HG03280 (cell line): ENCODE measurements around the gene NEK11.
"Not testable (repeated sequence)": the region's sequence is repeated elsewhere in the genome, so short reads cannot be mapped to it uniquely, and the experiment has no call there.

Source experiments
- ATAC-seq: cut with Tn5 transposase; IDR thresholded peaks from one replicate; pipeline ENCODE4 v1.9.1; 2021; ENCODE audit warnings: mild to moderate bottlenecking, moderate library complexity; ENCODE audit not compliant: unreplicated experiment

Gene NEK11

DNA sequence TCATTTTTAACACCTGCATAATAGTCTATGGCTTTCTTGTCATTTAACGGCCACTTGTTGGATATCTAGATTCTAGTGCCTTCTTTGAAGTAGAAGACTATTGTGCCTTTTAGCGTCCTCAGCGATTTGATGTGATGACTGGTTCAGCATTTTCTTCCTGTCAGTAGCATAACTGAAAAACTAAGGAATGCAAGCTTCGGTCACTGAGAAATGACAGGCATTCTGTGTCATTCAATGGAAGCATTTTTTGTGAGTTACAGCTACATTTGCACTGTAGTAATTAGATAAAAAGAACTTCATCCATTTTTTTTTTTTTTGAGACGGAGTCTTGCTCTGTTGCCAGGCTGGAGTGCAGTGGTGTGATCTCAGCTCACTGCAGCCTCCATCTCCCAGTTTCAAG is 10.3 kb downstream of the NEK11 start:
- ATAC-seq = no peak

DNA sequence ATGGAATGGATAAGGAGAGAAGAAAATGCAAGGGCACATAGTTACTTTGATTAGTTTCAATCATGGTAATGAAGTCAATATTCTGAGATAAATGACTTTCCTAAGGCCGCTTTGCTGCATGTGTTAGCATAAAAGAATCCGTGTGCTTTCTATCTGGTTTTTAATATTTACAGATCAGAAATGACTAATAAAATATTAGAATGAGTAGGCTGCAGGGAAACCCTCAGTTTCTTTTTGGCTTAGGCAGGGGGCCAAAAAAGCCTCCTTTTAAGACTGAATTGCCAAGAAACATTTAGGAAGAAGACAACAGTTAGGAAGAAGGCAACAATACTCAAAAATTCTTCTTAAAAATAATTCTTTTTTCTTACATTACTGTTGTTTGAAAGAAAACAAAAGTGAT is 11.6 kb downstream of the NEK11 start:
- ATAC-seq = no peak

DNA sequence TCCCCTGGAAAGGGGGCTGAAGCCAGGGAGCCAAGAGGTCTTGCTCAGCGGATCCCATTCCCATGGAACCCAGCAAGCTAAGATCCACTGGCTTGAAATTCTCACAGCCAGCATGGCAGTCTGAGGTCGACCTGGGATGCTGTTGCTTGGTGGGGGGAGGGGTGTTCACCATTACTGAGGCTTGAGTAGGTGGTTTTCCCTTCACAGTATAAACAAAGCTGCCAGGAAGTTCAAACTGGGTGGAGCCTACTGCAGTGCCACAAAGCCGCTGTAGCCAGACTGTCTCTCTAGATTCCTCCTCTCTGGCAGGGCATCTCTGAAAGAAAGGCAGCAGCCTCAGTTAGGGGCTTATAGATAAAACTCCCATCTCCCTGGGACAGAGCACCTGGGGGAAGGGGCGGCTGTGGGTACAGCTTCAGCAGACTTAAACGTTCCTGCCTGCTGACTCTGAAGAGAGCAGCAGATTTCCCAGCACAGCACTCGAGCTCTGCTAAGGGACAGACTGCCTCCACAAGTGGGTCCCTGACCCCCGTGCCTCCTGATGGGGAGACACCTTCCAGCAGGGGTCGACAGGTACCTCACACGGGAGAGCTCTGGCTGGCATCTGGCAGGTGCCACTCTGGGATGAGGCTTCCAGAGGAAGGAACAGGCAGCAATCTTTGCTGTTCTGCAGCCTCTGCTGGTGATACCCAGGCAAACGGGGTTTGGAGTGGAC is 15.8 kb downstream of the NEK11 start:
- ATAC-seq = not testable (repeated sequence)

DNA sequence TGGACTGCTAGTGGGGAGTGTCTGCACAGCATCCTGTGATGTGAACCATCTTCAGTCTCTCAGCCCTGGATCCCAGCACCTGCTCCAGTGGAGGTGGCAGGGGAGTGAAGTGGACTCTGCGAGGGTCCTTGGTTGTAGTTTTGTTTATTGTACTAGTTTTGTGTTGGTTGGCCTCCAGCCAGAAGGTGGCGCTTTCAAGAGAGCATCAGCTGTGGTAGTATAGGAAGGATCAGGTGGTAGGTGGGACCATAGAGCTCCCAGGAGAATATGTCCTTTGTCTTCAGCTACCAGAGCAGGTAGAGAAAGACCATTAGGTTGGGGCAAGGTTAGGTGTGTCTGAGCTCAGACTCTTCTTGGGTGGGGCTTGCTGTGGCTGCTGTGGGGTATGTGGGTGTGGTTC is 20.9 kb downstream of the NEK11 start:
- no peak for ATAC-seq

DNA sequence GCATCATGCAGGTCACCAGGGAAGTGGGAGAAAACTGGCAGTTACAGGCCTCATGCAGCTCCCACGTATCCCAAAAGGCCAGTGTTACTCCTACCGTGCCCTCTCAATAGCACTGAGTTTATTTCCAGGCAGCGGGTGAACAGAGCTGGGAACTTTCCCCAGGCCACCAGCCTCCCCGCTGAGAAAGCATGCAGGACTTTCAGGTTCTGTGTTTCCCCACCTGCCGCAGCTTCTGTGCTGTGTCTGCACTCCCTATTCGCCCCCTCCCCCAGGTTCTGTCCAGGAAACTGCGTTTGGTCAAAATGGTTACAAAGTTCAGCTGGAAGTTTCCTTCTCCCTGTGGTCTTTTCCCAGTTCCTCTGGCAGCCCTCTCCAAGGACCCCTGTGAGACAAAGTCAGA is 21.4 kb downstream of the NEK11 start:
- ATAC-seq = no peak

DNA sequence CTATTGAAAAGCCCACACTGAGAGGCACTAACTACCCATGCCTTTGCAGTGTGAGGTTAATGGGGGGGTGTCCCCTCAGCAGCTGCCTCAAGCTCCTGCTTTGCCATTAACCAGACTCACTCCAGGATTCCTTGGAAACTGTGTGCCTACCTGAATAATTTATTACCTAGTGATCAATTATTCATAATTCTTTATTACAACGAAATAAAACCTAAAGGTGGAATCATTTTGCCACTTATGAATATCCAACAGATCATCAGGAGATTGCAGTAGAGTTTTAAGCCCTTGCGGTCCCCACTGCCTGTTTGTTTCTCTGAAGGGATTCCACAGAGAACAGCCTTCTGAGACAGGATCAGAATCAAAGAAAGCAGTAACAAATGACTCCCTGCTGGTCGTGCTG is 23.3 kb downstream of the NEK11 start:
- no peak for ATAC-seq

DNA sequence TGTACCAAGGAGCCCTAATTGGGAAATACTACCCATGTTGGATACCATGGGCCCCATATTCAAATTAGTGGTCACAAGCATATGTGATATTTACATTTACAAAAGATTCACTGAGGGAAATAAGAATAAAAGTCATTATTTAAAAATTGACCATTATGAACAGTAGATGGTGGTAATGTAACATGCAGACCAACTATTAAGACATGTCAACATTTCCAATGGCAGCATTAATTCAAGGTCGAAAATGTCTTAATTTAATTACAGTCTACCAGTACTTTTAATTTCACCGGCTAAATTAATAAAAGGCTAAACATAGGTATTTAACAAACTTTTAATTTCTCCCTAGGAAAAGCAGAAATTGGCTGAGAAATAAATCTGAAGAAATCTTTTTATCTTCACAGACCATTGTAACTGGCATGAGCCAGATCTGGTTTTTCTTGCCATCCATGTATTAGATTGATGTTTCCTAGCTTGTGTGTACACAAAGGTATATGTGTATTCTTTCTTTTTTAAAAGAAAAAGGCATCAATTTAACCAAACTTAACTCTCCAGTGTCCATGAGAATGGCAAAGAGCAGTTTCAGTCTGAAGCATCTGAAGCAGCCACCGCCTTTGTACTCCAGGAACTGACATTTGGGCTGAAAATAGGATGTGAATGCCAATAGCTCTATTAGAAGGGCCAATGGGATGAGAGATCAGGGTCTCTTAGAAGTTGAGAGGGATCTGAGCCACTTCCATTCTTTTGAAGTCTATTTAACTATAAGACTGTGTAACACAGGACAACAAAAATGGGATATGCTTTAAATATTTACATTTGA is 26.6 kb downstream of the NEK11 start:
- no peak for ATAC-seq

DNA sequence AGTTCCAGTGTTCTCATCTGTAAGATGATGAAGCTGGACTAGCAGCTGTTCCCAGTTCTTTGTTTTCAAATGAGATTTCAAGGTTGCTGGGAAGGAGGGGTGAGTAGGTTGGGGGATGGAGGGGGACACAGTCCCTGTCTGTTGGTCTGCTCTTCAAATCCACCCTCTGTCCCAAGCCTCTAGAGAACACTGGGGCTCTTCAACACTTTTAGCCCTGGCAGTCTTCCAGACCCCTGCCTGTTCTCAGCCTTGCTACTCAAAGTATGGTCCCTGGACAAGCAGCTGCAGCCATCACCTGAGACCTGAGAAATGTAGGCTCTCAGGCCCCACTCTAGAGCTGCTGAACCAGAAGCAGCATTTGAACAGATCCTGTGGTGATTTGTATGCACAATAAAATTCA is 41.3 kb downstream of the NEK11 start:
- no peak for ATAC-seq

DNA sequence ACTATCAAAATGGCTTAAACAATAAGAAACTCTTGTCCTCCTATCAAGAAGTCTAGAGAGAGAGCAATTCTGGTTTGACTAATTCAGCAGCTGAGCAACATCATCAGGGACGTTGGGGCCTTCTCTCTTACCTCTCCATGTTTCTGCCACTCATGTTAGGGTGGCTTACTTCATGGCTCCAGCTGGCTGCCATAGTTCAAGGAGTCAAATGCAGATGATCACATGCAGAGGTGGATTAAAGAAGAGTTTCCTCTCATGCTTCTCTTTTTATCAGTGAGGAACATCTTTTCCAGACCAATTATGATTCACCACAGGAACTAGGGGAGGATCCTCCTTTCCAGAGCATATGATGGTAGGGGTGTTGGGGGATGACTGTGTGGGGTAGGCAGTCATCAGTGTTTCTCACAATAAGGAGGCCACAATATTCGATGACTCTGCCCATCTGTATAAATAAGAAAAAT is 45.5 kb downstream of the NEK11 start:
- ATAC-seq = no peak

DNA sequence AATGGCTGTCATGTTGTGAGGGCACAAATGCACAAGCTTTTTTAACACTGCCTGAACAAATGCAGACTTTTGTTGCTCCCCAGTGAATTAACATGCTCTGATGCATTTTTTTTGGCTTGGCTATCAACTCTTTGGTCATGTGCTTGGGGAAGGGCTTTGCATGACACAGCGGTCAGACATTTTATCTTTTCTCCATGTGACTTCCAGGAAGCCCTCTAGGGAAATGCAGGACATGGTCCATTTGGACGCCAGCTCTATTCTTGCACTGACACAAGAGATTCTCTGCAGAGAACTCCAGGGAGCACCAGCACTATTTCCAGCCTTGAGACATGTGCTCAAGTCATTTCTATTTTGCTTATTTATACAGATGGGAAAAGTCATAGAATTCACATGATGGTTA is 46.2 kb downstream of the NEK11 start:
- ATAC-seq = no peak

DNA sequence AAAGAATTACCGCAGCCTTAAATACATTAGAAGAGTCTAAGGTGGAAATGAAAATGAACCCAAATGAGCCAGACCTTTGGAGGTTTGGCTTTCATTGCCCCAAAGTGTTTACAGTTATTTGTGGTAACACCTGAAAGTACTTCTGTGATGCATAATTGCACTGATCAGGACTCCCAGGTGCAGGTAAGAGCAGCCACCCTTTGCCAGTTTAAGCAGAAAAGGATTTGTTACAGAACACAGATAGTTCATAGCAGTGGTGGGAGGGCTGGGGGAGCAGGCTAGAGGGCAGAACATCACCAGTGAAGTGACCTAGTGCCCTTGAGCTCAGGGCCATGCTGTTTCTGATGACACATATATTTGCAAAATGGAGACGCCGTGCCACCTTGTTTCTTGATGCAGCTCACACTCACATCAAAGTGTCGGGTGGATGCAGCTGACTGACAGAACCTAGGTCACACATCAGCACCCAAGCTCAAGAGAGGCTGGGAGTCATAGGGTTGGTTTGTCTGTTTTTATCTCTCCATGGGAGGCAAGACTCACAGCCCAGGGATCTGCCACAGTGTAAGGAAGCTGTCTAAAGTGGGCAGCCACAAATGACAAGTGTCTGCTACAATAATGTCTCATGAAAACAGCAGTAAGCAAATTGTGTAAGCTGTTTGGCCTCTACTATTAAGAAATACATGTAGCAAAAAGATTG is 49.1 kb downstream of the NEK11 start:
- ATAC-seq = peak; percentile 69

DNA sequence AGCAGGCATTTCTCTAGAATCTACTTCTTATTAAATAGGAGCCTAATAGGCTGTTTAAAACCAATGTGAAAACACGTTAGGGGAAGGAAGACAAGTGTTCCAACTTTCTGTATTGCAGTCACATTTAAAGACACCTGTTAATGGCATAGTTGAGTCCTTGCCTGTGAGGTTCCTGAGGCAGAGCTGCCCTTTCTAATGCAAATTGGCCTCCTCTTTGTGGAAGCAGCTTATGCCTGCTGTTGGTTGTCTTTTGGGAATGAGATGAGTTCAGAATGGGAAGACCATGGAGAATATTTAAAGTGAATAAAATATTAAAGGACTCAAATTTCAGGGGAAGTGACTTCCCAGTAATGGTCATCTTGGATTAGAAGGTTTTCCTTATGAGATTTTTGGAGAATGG is 51.2 kb downstream of the NEK11 start:
- no peak for ATAC-seq

DNA sequence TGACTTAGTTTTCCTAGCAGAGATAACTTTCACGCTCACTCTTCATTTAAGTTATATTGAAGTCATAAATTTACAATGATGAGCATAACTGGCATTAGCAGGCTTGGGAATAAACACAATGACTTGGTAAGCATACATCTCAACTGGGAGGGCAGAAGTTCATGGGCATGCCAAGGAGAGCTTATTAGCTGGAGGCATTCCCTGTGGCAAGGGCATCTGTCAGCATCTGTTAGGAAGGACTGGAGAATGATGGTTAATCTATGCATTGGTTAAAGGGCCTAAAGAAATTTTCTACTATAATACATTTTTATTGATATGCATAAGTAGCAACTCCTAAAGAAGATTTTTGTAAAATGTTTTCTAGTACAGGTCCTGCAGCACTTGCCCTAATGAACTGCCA is 52.4 kb downstream of the NEK11 start:
- no peak for ATAC-seq

DNA sequence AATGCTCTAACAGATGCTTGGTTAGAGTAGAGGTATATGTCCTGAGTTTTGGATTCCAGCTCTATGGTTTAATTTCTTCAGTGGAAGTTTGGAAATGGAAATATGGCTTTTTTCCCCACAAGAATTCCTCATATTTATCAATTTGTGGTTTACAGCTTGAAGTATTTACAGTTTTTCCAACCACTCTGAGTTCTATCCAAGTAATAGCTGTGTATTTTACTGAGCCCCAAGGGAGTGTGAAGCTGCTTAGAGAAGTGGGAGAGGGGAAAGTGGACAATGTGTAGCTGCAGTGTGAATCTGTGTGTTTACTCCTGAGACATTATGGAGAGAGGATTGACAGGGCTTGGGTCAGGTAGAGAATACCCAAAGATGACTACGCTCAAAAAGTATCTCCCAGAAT is 54.5 kb downstream of the NEK11 start:
- ATAC-seq = no peak

DNA sequence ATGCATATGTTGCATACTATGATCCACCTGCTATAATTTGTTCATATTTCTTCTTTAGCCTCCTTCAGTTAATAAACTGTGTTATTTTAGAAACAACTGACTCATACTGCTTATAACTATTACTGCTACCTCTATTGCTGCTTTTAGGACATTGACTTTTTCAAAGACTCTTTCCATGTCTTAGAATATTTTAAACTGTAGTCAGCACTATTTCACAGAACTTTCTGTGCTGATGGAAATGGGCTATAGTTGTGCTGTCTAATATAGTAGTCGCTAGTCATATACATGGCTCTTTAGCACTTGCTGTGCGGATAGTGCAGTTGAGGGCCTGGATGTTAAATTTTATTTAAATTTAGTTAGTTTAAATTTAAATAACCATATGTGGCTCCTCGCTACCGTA is 55.6 kb downstream of the NEK11 start:
- no peak for ATAC-seq

DNA sequence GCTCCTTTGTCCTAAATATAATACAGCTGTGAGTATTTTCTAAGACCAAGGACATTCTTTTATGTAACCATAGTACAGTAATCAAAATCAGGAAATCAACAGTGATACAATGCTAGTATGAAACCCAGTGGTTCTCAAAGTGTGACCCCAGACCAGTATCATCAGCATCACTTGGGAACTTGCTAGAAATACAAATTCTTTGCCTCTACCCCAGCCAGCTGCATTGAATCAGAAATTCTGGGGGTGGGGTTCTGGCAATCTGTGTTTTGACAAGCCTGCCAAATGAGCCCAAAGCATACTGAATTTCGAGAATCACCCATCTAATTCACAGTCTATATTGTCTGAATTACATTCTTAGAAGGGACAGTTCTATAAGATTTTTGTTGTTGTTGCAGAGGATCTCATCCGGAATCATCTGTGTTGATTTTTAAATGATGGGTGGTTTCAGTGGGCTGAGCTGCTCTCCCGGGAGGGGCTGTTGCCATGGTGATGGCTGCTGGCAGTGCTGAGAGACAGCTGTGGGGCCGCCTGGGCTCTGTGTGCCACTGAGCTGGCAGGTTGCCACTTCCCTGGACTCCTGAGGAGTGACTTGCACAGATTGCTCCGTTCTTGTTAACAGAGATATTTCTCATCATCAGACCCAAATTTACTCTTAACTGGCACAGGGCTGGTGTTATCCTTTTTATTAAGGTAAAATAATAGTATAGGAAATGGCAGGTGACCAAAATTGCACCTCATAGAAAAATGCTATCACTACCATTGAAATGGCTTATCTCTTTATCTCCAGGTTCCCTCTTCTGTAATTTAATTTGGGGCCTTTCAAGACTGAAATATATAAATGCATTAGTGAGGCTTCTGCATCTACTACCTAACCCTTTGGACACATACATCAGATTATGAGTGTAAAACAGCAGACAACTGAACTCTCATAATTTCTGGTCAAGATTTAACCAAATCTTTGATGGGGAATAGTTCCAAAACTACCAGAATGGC is 56.5 kb downstream of the NEK11 start:
- ATAC-seq = no peak

DNA sequence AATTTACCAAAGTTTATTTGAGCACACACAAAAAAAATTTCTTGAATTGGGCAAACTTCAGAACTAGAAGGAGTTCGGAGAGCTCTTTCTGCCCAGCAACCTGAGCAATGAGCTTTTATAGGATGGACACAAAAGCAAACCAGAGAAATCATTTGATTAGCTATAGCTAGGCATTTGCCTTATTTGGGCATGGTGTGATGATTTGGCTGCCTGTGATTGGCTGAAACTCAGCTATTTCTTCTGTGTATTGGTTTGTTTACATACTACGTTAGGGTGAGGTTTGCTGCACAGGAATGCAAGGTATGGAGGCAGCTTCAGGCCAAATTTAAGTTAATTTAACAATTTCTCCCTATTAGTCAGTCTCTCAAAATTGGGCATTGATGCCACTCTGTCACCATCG is 65.1 kb downstream of the NEK11 start:
- no peak for ATAC-seq

DNA sequence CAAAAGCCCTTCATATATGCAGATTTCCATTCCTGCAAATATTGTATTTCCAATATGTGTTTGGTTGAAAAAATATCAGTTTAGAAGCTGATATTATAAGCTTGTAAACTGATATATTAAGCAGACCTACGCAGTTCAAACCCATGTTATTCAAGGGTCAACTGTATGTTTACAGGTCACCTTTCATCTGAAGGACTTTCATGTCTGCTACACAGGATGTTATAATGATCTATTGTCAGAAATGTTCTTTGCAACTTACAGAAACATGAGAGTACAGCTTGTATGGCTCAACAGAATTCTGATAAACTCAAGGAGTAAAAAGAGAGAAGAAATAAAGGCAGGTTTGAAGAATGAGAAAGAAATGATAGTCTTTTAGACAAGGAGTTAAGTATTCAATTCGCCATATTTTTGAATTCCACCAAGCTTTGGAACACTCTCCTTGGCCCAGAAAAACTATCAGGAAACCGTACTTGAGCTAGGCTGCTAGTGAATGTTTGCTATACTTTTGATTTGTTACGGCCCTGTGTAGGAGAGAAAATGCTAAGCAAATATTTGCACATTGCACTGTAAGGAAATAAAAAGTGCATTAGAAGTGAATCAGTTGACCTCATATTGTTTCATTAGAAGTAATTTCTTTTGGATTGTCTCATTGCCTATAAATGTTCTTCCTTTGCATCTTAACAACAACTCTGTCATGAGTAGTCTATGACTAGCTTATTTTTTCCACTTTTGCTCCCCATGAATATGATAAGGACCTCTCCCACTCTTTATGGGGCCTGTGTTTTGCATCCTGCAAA is 81.2 kb downstream of the NEK11 start:
- ATAC-seq = no peak

DNA sequence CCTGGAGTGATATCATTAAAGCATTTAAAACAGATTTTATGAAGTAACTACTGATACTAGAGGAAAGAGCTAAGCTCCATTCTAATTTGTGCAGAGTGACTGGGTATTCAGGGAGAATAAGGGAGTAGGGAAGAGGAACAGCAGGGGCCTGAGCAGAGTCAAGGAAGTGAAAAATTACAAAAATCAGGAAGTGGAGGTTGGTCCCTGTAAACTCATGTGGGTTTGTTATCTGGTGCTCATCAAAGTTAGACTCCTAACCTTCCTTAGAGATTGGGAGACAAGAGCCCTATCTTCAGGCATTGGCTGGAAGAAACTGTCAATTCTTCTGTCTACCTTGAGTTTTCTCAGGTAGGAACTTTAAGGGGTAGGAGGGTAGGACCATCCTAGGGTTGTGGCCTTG is 82.5 kb downstream of the NEK11 start:
- no peak for ATAC-seq

DNA sequence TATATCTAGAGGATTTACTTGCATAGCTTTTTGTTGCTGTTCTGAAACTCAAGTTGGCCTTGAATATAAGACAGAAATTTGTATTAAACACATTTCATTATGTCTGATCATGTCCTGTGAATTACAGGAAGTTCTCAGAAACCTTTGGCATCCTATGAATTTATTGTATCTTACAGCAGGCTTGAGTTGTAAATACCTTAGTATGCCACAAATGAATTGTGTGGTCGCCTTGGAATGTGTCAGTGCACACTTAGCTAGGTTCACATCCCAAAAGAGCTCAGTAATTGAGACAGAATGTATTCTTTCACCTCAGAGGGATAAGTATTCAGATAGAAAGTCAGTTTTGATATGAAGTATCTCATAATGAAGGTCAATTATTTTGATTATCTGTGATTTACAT is 83.4 kb downstream of the NEK11 start:
- ATAC-seq = no peak
